Loucy (cell line): Measurements from ENCODE around the gene PNMA6E.

Experiments used
- EZH2phosphoT487 ChIP-seq: fragments of 200-600 bp; IDR thresholded peaks from 2 replicates; pipeline ENCODE4 v1.6.1; 2018; ENCODE audit warnings: antibody characterized with exemption, mild to moderate bottlenecking, moderate library complexity, borderline replicate concordance
- TF ChIP-seq, protein P1 (sequence below): fragments of 200-600 bp; sonication (generic); conservative IDR thresholded peaks from 2 replicates; pipeline ENCODE4 v1.5.1; 2014; ENCODE audit warnings: mild to moderate bottlenecking, antibody characterized with exemption, low read length

DNA sequence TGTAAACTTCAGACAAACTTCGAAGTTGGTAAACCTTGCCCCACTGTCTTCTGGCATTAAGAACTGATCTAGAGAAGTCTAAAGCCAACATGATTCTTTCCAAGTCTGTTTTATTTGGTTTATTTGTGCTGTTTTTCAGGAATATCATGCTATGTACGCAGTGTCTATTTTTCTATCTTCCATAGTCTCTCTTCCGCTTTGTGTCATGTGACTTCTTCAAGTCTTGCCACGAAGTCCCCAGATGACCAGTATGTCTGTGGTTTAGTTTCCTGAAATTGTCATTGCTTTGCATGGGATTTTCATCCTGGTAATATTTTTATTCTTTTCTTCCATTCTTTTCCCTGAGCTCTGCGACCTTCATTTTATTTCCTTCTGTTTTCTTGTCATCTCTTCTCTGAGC lies 15.1 kb downstream of the PNMA6E start:
- TF ChIP-seq, protein P1, sequence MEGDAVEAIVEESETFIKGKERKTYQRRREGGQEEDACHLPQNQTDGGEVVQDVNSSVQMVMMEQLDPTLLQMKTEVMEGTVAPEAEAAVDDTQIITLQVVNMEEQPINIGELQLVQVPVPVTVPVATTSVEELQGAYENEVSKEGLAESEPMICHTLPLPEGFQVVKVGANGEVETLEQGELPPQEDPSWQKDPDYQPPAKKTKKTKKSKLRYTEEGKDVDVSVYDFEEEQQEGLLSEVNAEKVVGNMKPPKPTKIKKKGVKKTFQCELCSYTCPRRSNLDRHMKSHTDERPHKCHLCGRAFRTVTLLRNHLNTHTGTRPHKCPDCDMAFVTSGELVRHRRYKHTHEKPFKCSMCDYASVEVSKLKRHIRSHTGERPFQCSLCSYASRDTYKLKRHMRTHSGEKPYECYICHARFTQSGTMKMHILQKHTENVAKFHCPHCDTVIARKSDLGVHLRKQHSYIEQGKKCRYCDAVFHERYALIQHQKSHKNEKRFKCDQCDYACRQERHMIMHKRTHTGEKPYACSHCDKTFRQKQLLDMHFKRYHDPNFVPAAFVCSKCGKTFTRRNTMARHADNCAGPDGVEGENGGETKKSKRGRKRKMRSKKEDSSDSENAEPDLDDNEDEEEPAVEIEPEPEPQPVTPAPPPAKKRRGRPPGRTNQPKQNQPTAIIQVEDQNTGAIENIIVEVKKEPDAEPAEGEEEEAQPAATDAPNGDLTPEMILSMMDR: no peak
- no peak for TF ChIP-seq EZH2phosphoT487
